Testis (tissue), 2 donors: Measurements from ENCODE around the gene DCAF5.

ENCODE experiments used
- POLR2A ChIP-seq: fragments of 450-650 bp; IDR thresholded peaks from one replicate; pipeline ENCODE4 v1.6.1; 2017; ENCODE audit warnings: antibody characterized with exemption, mild to moderate bottlenecking, moderate library complexity
- TF ChIP-seq, protein P1 (sequence below), 3 experiments: fragments of 450-650 bp in 2 of 3; fragments of 200-600 bp in 1 of 3; sonication (generic) in 1 of 3; IDR thresholded peaks; one replicate each; pipeline ENCODE4 v1.5.1; 2016 to 2019; ENCODE audit warnings: antibody characterized with exemption in 3 of 3, mild to moderate bottlenecking in 2 of 3, moderate library complexity in 1 of 3

DNA sequence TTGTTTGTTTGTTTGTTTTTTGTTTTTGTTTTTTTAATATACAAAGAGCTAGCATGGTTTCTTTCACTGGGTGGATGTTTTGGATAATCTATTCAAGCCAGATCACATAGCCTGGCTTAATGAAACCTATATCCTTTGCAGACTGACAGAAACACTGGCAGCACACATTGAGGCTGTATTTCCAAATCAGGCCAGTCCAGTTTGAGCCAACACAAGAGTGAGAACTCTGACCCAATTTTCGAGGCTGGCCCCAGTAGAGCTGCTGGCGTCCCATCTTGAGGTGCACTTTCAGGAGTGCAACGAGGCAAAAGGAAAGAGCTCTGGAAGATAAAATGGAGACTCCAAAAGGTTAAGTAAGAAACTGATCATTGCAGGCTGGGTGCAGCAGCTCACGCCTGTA lies 129.9 kb downstream of the DCAF5 start:
- no peak for TF ChIP-seq POLR2A
- TF ChIP-seq, protein P1, sequence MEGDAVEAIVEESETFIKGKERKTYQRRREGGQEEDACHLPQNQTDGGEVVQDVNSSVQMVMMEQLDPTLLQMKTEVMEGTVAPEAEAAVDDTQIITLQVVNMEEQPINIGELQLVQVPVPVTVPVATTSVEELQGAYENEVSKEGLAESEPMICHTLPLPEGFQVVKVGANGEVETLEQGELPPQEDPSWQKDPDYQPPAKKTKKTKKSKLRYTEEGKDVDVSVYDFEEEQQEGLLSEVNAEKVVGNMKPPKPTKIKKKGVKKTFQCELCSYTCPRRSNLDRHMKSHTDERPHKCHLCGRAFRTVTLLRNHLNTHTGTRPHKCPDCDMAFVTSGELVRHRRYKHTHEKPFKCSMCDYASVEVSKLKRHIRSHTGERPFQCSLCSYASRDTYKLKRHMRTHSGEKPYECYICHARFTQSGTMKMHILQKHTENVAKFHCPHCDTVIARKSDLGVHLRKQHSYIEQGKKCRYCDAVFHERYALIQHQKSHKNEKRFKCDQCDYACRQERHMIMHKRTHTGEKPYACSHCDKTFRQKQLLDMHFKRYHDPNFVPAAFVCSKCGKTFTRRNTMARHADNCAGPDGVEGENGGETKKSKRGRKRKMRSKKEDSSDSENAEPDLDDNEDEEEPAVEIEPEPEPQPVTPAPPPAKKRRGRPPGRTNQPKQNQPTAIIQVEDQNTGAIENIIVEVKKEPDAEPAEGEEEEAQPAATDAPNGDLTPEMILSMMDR (IDR thresholded peaks at IDR 0.05) = no peak
